ENCODE results near the gene ISLR.

DNA sequence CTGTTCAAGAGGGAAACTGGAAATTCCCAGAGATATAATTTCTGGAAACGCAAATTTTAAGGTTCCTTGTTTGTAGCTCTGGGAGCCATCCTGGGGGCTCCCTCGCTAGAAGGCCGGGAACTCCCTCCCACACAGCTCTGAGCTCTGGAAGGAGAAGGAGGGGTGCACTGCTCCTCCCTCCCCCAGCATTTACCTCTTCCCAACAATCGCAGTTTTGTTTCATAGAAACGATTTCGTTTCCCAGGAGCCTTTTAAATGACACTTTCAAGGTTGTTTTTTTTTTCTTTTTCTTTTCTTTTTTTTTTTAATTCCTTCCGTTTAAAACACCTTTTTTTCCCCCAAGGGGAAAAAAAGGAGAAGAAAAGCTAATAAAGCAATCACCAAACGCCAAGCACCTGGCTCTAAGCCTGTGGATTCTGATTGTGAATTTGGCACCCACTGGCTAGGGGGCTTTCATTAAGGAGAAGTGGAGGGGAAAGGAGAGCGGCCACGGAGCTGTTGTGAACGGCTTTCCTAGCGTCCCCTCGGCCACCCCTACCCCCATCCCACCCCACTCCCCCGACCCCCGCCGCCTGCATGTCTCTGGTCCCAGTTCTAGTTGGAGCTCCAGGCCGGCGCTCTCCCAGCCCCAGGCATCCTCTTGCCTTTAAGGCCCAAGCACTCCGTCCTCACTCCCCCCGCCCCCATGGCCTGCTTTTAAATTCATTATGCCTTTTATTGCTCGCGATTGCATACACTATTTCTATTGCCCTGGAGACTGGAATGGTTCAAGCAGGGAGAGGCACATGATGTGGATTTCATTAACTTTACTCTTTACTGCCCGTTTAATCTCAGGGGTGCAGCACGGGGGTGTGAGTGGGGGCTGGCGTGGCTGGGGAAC is 49.0 kb downstream of the ISLR start:
- TF ChIP-seq, protein P1, sequence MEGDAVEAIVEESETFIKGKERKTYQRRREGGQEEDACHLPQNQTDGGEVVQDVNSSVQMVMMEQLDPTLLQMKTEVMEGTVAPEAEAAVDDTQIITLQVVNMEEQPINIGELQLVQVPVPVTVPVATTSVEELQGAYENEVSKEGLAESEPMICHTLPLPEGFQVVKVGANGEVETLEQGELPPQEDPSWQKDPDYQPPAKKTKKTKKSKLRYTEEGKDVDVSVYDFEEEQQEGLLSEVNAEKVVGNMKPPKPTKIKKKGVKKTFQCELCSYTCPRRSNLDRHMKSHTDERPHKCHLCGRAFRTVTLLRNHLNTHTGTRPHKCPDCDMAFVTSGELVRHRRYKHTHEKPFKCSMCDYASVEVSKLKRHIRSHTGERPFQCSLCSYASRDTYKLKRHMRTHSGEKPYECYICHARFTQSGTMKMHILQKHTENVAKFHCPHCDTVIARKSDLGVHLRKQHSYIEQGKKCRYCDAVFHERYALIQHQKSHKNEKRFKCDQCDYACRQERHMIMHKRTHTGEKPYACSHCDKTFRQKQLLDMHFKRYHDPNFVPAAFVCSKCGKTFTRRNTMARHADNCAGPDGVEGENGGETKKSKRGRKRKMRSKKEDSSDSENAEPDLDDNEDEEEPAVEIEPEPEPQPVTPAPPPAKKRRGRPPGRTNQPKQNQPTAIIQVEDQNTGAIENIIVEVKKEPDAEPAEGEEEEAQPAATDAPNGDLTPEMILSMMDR (optimal IDR thresholded peaks at IDR 0.05 in 1 of 3, IDR thresholded peaks at IDR 0.05 in 1 of 3, conservative IDR thresholded peaks at IDR 0.05 in 1 of 3; ENCODE audit: extremely low read depth in 1 of 3, insufficient read depth in 2 of 3, low read length in 3 of 3): no peak
- no peak for TF ChIP-seq EZH2 (IDR thresholded peaks at IDR 0.05; ENCODE audit: low read length)

Data from keratinocyte (primary cell).